Measurements from ENCODE around the gene CD81. TPM values are rescaled to one million over a fixed set of nuclear protein-coding genes. Genes with fewer than 3 reads are reported as not detected.

CD81 gene
- total RNA-seq, 4 donors from 2014 or later, result 327 to 576 (median 541) TPM

DNA sequence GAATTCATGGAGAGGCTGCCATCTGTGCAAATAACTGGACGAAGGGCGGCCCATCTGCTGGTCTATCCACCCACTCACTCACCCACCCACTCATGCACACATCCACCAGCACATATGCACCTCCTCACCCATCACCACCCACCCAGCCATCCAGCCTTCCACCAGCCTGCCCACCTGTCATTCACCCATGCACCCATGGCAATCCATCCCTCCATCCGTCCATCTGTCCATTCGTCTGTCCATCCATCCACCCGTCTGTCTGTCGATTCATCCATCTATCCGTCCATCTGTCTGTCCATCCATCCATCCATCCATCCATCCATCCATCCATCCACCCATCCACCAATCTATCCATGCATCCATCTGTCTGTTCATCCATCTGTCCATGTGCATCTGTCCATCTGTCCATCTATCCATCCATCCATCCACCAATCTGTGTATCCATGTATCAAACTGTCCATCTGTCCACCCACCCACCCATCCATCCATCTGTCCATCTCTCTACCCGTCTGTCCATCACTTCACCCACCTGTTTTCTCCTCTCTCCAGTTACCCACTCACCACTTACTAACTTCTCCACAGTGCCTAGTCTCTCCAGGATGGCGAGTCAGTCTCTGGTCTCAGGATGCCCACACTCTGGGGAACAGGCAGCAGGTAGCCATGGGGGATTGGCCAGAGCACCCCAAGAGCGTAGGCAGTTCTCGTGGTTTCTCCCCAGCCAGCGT, 58.3 kb downstream of the CD81 start:
- Histone ChIP-seq H3K36me3 (no peaks in the 10 kb centered on the region), H3K27me3 (peaks cover 45% of the 10 kb centered on the region), H3K9me3 (no peaks in the 10 kb centered on the region), H3K4me3 (no peak overlapping the region), H3K27ac (no peak overlapping the region), H3K4me1 (no peaks in the 10 kb centered on the region)
- 85% methylated on average over 12 of the region's 12 CpGs for WGBS, 2 donors (ENCODE audit: low coverage in 1 of 2)
- TF ChIP-seq, protein P1, sequence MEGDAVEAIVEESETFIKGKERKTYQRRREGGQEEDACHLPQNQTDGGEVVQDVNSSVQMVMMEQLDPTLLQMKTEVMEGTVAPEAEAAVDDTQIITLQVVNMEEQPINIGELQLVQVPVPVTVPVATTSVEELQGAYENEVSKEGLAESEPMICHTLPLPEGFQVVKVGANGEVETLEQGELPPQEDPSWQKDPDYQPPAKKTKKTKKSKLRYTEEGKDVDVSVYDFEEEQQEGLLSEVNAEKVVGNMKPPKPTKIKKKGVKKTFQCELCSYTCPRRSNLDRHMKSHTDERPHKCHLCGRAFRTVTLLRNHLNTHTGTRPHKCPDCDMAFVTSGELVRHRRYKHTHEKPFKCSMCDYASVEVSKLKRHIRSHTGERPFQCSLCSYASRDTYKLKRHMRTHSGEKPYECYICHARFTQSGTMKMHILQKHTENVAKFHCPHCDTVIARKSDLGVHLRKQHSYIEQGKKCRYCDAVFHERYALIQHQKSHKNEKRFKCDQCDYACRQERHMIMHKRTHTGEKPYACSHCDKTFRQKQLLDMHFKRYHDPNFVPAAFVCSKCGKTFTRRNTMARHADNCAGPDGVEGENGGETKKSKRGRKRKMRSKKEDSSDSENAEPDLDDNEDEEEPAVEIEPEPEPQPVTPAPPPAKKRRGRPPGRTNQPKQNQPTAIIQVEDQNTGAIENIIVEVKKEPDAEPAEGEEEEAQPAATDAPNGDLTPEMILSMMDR (IDR thresholded peaks at IDR 0.05), result no peak
- TF ChIP-seq POLR2AphosphoS5 (IDR thresholded peaks at IDR 0.05) (no peak), EP300 (IDR thresholded peaks at IDR 0.05) (no peak)
- no peak for ATAC-seq

DNA sequence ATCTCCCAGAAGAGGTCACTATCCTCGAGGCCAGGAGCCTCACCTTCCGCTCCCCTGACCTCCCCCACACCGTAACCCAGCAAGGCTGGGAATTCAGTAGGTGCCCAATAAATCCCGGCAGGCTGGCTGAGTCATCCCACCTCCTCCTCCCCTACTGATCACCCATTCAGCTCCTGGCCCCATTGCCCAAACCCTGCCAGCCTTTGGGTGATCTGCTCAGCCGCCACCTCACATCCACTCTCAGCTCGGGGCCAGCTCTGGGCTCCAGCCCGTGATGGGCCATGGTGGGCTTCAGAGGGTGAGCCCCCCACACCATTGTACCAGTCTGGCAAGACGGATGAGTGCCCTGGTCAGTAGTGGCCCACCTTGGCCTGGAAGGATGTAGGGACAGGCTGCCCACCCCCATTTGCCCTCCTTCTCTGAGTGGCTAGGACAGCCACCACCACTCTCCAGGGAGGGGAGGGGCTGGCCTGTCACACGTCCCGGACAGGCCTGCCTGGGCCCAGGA, 59.0 kb downstream of the CD81 start:
- Histone ChIP-seq H3K4me3 (no peak overlapping the region), H3K9me3 (no peaks in the 10 kb centered on the region), H3K36me3 (no peaks in the 10 kb centered on the region), H3K4me1 (no peaks in the 10 kb centered on the region), H3K27me3 (peaks cover 51% of the 10 kb centered on the region), H3K27ac (no peak overlapping the region)
- TF ChIP-seq POLR2AphosphoS5 (IDR thresholded peaks at IDR 0.05), result no peak
- no peak for TF ChIP-seq POLR2A (IDR thresholded peaks at IDR 0.05)
- TF ChIP-seq, protein P1 (IDR thresholded peaks at IDR 0.05), result no peak
- no peak for TF ChIP-seq EP300 (IDR thresholded peaks at IDR 0.05)
- ATAC-seq, result no peak
- 78 to 83% methylated on average over 3 to 4 of the region's 10 CpGs for WGBS, 2 donors (ENCODE audit: low coverage in 1 of 2)

- ATAC-seq, result no peak
- no peak overlapping the region for H3K27ac ChIP-seq
- H3K36me3 ChIP-seq, result no peaks in the 10 kb centered on the region
- no peaks in the 10 kb centered on the region for H3K9me3 ChIP-seq
- peaks cover 57% of the 10 kb centered on the region for H3K27me3 ChIP-seq
- no peak overlapping the region for H3K4me3 ChIP-seq
- 90% methylated on average over 2 of the region's 13 CpGs; no CpG with 5 or more reads in 1 of the 2 donors for WGBS, 2 donors (ENCODE audit: low coverage in 1 of 2)
- TF ChIP-seq, protein P1 (IDR thresholded peaks at IDR 0.05), result no peak
- TF ChIP-seq POLR2AphosphoS5 (IDR thresholded peaks at IDR 0.05) (no peak), POLR2A (IDR thresholded peaks at IDR 0.05) (no peak), EP300 (IDR thresholded peaks at IDR 0.05) (no peak)
- no peaks in the 10 kb centered on the region for H3K4me1 ChIP-seq
Measured at GRCh38 chr11:2436521-2437031, 59.5 kb downstream of the CD81 start.

- no peak overlapping the region for H3K27ac ChIP-seq
- H3K36me3 ChIP-seq, result no peaks in the 10 kb centered on the region
- ATAC-seq, result no peak
- peaks cover 0 to under 1% (median 0%) of the 10 kb centered on the region in 3 donors for H3K9me3 ChIP-seq
- no peak for TF ChIP-seq EP300 (IDR thresholded peaks at IDR 0.05)
- TF ChIP-seq POLR2AphosphoS5 (IDR thresholded peaks at IDR 0.05), result no peak
- TF ChIP-seq, protein P1 (IDR thresholded peaks at IDR 0.05), result no peak
- no peak for TF ChIP-seq POLR2A (IDR thresholded peaks at IDR 0.05)
- 50 to 89% methylated on average over 1 to 4 of the region's 4 CpGs for WGBS, 2 donors (ENCODE audit: low coverage in 1 of 2)
- H3K4me1 ChIP-seq, result no peaks in the 10 kb centered on the region
- no peak overlapping the region for H3K4me3 ChIP-seq
- peaks cover 63% of the 10 kb centered on the region for H3K27me3 ChIP-seq
Measured at GRCh38 chr11:2437516-2437915, 60.4 kb downstream of the CD81 start.

- WGBS, 2 donors (ENCODE audit: low coverage in 1 of 2), result 80 to 97% methylated on average over 3 of the region's 3 CpGs
- peaks cover 74% of the 10 kb centered on the region for H3K27me3 ChIP-seq
- TF ChIP-seq POLR2AphosphoS5 (IDR thresholded peaks at IDR 0.05), result no peak
- TF ChIP-seq POLR2A (IDR thresholded peaks at IDR 0.05), result no peak
- TF ChIP-seq, protein P1 (IDR thresholded peaks at IDR 0.05), result no peak
- TF ChIP-seq EP300 (IDR thresholded peaks at IDR 0.05), result no peak
- H3K36me3 ChIP-seq, result no peaks in the 10 kb centered on the region
- H3K27ac ChIP-seq, result no peak overlapping the region
- H3K4me3 ChIP-seq, result no peak overlapping the region
- peaks cover 0 to 9% (median 0%) of the 10 kb centered on the region in 3 donors for H3K4me1 ChIP-seq
- peaks cover 0 to 10% (median 0%) of the 10 kb centered on the region in 3 donors for H3K9me3 ChIP-seq
- no peak for ATAC-seq
Measured at GRCh38 chr11:2439820-2440219, 62.7 kb downstream of the CD81 start.

All from gastroesophageal sphincter (tissue), 4 donors.